Spleen (tissue), 11 donors: ENCODE measurements around the gene MRPL38. TPM values are rescaled to one million over a fixed set of nuclear protein-coding genes. Genes with fewer than 3 reads are reported as not detected.
A peak's percentile ranks its signal among the peaks of the same experiment; 100 is the strongest.

Source experiments
- DNase-seq: peaks from one replicate; pipeline ENCODE4 v3.0.0-alpha.2; 2020
- H3K27ac ChIP-seq, 8 donors: fragments of 200-600 bp; sonication (generic) in 7 of 8; 1 replicate in 4 of 8; 2 replicates in 4 of 8; pipeline versions ENCODE4 v1.5.0 to v1.8.0; 2016 to 2021; ENCODE audit warnings: inconsistent platforms in 4 of 8, mild to moderate bottlenecking in 4 of 8, moderate library complexity in 1 of 8
- H3K27me3 ChIP-seq, 7 donors: fragments of 200-600 bp; sonication (generic) in 6 of 7; replicated peaks in 1 of 7; 1 replicate in 4 of 7; 2 replicates in 3 of 7; pipeline versions ENCODE4 v1.5.0 to v1.8.0; 2016 to 2021; ENCODE audit warnings: inconsistent platforms in 3 of 7, mild to moderate bottlenecking in 1 of 7
- H3K36me3 ChIP-seq, 6 donors: fragments of 200-600 bp; sonication (generic) in 5 of 6; 1 replicate in 4 of 6; 2 replicates in 2 of 6; pipeline versions ENCODE4 v1.5.0 to v1.8.0; 2016 to 2021; ENCODE audit warnings: inconsistent platforms in 2 of 6
- H3K4me1 ChIP-seq, 6 donors: fragments of 200-600 bp; sonication (generic) in 5 of 6; 1 replicate in 3 of 6; 2 replicates in 3 of 6; pipeline versions ENCODE4 v1.5.0 to v1.8.0; 2016 to 2021; ENCODE audit warnings: inconsistent platforms in 3 of 6
- H3K4me3 ChIP-seq, 8 donors: fragments of 200-600 bp; sonication (generic) in 7 of 8; 1 replicate in 4 of 8; 2 replicates in 4 of 8; pipeline versions ENCODE4 v1.5.0 to v1.8.0; 2016 to 2021; ENCODE audit warnings: inconsistent platforms in 4 of 8, mild to moderate bottlenecking in 4 of 8, moderate library complexity in 2 of 8
- H3K9me3 ChIP-seq, 8 donors: fragments of 200-600 bp; sonication (generic) in 7 of 8; 1 replicate in 4 of 8; 2 replicates in 4 of 8; pipeline versions ENCODE4 v1.5.0 to v1.8.0; 2016 to 2021; ENCODE audit warnings: inconsistent platforms in 4 of 8
- POLR2A ChIP-seq, 3 donors: fragments of 450-650 bp; IDR thresholded peaks; one replicate each; pipeline ENCODE4 v1.5.1; 2017; ENCODE audit warnings: antibody characterized with exemption in 3 of 3, mild to moderate bottlenecking in 1 of 3
- POLR2AphosphoS5 ChIP-seq, 3 donors: sonication (generic); formaldehyde crosslinking; IDR thresholded peaks; one replicate each; pipeline ENCODE4 v1.5.1; 2017; ENCODE audit warnings: antibody characterized with exemption in 3 of 3
- WGBS, 5 donors: extraction: QIAGEN DNeasy Blood & Tissue Kit in 3 of 5; methylation state at CpG; one replicate each; pipeline versions ENCODE4 v1.1.5 to v1.1.7; 2013 to 2018; 5-methylcytosine and 5-hydroxymethylcytosine counted together
- intact Hi-C: fragments of 100-400 bp; cut with DNase I; formaldehyde crosslinking; loops from one replicate; pipeline ENCODE4 v1.15.0; 2023; ENCODE audit warnings: low total_unique reads
- polyA plus RNA-seq, 3 donors: library from polyadenylated mRNA; stranded (reverse); fragments of 200-250 nt; gene quantifications; one replicate each; pipeline ENCODE4 v1.2.1, GENCODE V29; 2013
- total RNA-seq, 7 donors: library from RNA; depleted of rRNA in 3 of 7; stranded (reverse); fragments of >200 nt in 3 of 7; fragmentation: NEBNext Ultra II Directional in 4 of 7; extraction: Animal tissue kit (Norgen Biotek cat#: 25700) in 4 of 7; gene quantifications; one replicate each; pipeline versions ENCODE4 v1.1.0 to v1.2.1, GENCODE V29; 2016 to 2021
- TF ChIP-seq, protein P1 (sequence below), 11 experiments: fragments of 200-600 bp in 7 of 11; fragments of 450-650 bp in 4 of 11; sonication (generic) in 4 of 11; IDR thresholded peaks in 8 of 11; conservative IDR thresholded peaks in 3 of 11; 1 replicate in 7 of 11; 2 replicates in 4 of 11; pipeline versions ENCODE4 v1.4.0 to v1.8.0; 2016 to 2021; ENCODE audit warnings: antibody characterized with exemption in 11 of 11, inconsistent platforms in 4 of 11, mild to moderate bottlenecking in 1 of 11
- donor health status: healthy with polysubstance abuse.
- donor health status: DM: no; HTN: no; CAD: no; lungs with moderate emphysema.
- donor health status: DM: no; HTN: no; CAD: no.
- donor health status: Bipolar disorder and iron deficiency.
- donor health status: healthy.
- donor health status: DM: no; HTN: no; CAD: no.
- donor health status: DM: yes; HTN: yes; CAD: no.

Gene MRPL38
- total and polyA plus RNA-seq, 10 donors: 40.1 to 90.6 (median 76.6) TPM

DNA sequence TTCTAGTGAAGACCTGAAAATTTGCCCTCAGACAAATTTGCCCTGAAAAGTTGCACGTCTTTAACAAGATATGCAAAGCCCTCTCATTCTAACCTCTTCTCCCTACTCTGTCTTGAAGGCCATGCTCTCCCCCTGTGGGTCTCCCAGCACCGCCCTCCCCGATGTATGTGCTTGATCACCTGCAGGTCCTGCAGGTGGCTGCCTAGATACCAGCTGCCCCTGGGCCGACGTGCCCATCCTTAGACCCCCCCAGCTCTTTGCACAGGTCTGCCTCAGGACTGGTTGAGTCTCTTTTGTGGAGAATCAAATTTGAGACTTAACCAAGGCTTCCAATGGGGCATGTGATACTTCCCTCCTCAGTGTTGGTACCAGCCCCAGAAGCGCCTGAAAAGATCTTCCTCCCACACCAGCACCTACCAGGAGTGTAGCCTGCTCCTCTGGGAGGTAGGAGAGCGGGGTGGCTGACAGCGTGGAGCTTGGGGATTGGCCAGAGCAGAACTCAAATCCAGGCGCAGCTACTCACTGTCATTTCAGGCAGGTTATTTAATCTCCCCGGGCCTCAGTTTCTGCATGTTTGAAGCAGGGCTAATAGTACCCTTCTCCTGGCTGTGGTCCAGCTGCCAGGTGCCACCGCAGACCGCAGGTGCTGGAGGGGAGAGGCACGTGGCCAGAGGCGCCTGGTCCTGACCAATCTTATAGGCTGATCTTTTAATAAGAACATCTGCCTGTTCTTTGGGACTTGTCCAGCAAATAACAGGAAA, 4.5 kb upstream of the MRPL38 start:
- Histone ChIP-seq H3K36me3 (peaks cover 0 to 25% (median 2%) of the 10 kb centered on the region in 6 donors), H3K27ac (peak overlapping the region in 3 of 8 donors; percentile 8 to 21 (median 21)), H3K4me3 (no peak overlapping the region), H3K9me3 (no peaks in the 10 kb centered on the region), H3K27me3 (no peaks in the 10 kb centered on the region), H3K4me1 (peaks cover 0 to 20% (median 14%) of the 10 kb centered on the region in 6 donors)
- WGBS, 5 donors: 80 to 90% (median 87%) methylated on average over 11 to 14 of the region's 14 CpGs
- no peak for DNase-seq
- intact Hi-C loops: no loop called here
- TF ChIP-seq, protein P1, sequence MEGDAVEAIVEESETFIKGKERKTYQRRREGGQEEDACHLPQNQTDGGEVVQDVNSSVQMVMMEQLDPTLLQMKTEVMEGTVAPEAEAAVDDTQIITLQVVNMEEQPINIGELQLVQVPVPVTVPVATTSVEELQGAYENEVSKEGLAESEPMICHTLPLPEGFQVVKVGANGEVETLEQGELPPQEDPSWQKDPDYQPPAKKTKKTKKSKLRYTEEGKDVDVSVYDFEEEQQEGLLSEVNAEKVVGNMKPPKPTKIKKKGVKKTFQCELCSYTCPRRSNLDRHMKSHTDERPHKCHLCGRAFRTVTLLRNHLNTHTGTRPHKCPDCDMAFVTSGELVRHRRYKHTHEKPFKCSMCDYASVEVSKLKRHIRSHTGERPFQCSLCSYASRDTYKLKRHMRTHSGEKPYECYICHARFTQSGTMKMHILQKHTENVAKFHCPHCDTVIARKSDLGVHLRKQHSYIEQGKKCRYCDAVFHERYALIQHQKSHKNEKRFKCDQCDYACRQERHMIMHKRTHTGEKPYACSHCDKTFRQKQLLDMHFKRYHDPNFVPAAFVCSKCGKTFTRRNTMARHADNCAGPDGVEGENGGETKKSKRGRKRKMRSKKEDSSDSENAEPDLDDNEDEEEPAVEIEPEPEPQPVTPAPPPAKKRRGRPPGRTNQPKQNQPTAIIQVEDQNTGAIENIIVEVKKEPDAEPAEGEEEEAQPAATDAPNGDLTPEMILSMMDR (IDR thresholded peaks at IDR 0.05 in 8 of 11, conservative IDR thresholded peaks at IDR 0.05 in 3 of 11): no peak
- TF ChIP-seq POLR2A (IDR thresholded peaks at IDR 0.05): no peak
- no peak for TF ChIP-seq POLR2AphosphoS5 (IDR thresholded peaks at IDR 0.05)

GRCh38 chr17:75908201-75908600, 3.5 kb upstream of the MRPL38 start:
- 81 to 90% (median 86%) methylated on average over 6 of the region's 6 CpGs for WGBS, 5 donors
- Histone ChIP-seq H3K4me1 (peaks cover 5 to 30% (median 24%) of the 10 kb centered on the region in 6 donors), H3K9me3 (no peaks in the 10 kb centered on the region), H3K4me3 (no peak overlapping the region), H3K36me3 (peaks cover 0 to 19% (median 0%) of the 10 kb centered on the region in 6 donors), H3K27me3 (no peaks in the 10 kb centered on the region), H3K27ac (no peak overlapping the region)
- intact Hi-C loops: no loop called here
- TF ChIP-seq POLR2AphosphoS5 (IDR thresholded peaks at IDR 0.05) (no peak), POLR2A (IDR thresholded peaks at IDR 0.05) (no peak)
- TF ChIP-seq, protein P1 (IDR thresholded peaks at IDR 0.05 in 8 of 11, conservative IDR thresholded peaks at IDR 0.05 in 3 of 11): no peak
- DNase-seq: no peak

GRCh38 chr17:75906143-75906884, 1.6 kb upstream of the MRPL38 start:
- WGBS, 5 donors: 83 to 90% (median 87%) methylated on average over 10 of the region's 10 CpGs
- DNase-seq: no peak

More at GRCh38 chr17:75906143-75906884, 1.6 kb upstream of the MRPL38 start:
- TF ChIP-seq POLR2A (IDR thresholded peaks at IDR 0.05): no peak
- TF ChIP-seq, protein P1 (IDR thresholded peaks at IDR 0.05 in 8 of 11, conservative IDR thresholded peaks at IDR 0.05 in 3 of 11): no peak
- TF ChIP-seq POLR2AphosphoS5 (IDR thresholded peaks at IDR 0.05): no peak
- intact Hi-C loops: no loop called here
- Histone ChIP-seq H3K36me3 (peaks cover 0 to 27% (median 16%) of the 10 kb centered on the region in 6 donors), H3K27me3 (no peaks in the 10 kb centered on the region), H3K4me3 (no peak overlapping the region), H3K9me3 (no peaks in the 10 kb centered on the region), H3K4me1 (peaks cover 5 to 44% (median 30%) of the 10 kb centered on the region in 6 donors), H3K27ac (peak overlapping the region in 2 of 8 donors; percentile 25 to 45)
